Retinal pigment epithelial cell (primary cell): ENCODE results near the gene KRT5.

Experiments
- DNase-seq: peaks from one replicate; pipeline ENCODE4 v3.0.0-alpha.2; 2010; ENCODE audit warnings: low read depth
- H3K4me3 ChIP-seq: 2 replicates; pipeline ENCODE4 v1.5.1; 2011; ENCODE audit warnings: mild to moderate bottlenecking, low read length, control low read depth, moderate library complexity
- TF ChIP-seq, protein P1 (sequence below): conservative IDR thresholded peaks from 2 replicates; pipeline ENCODE4 v1.5.1; 2011; ENCODE audit warnings: low read depth, low read length, control low read depth, inconsistent platforms

Gene KRT5

DNA sequence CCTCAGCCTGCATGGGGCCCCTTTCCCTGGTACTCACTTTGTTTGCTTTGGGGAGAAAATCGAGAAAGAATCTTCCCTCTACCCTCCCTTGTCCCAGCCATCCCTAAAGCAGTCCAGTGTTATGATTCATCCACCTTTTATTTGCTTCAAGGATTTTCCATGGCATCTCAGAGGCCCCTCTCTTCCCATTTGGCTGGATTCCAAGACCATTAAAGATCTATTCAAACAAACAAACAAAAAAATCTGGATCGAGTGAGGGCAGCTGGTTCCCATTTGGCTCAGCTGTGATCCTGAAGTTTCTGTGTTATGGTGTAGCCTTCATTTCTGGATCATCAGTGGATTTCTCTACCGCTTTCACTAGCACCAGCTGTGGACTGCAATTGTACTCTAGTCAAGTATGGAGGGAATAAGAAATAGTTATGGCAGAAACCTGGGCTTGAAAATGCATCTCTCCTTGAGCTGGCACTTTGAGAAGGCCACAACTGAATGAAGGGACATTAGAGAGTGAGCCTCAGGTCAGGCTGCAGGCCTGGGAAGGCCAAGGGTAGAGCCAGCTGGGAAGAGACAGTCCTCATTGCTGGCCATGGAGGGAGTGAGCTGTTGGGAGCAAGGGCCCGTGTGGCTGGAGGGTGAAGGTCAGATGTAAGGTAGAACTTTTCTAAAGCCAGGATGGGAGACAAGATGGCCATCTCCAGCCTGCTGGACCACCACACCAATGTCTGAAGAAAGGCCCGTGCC lies 19.1 kb upstream of the KRT5 start:
- TF ChIP-seq, protein P1, sequence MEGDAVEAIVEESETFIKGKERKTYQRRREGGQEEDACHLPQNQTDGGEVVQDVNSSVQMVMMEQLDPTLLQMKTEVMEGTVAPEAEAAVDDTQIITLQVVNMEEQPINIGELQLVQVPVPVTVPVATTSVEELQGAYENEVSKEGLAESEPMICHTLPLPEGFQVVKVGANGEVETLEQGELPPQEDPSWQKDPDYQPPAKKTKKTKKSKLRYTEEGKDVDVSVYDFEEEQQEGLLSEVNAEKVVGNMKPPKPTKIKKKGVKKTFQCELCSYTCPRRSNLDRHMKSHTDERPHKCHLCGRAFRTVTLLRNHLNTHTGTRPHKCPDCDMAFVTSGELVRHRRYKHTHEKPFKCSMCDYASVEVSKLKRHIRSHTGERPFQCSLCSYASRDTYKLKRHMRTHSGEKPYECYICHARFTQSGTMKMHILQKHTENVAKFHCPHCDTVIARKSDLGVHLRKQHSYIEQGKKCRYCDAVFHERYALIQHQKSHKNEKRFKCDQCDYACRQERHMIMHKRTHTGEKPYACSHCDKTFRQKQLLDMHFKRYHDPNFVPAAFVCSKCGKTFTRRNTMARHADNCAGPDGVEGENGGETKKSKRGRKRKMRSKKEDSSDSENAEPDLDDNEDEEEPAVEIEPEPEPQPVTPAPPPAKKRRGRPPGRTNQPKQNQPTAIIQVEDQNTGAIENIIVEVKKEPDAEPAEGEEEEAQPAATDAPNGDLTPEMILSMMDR: no peak
- no peak overlapping the region for H3K4me3 ChIP-seq
- no peak for DNase-seq

- H3K4me3 ChIP-seq: no peak overlapping the region
- DNase-seq: no peak
- TF ChIP-seq, protein P1: no peak
Observed at GRCh38 chr12:52537101-52537500, 16.9 kb upstream of the KRT5 start.

GRCh38 chr12:52535574-52535973 lies 15.4 kb upstream of the KRT5 start:
- H3K4me3 ChIP-seq: no peak overlapping the region
- TF ChIP-seq, protein P1: no peak
- no peak for DNase-seq

- DNase-seq: no peak
- no peak overlapping the region for H3K4me3 ChIP-seq
- TF ChIP-seq, protein P1: no peak
Observed at GRCh38 chr12:52534482-52534881, 14.3 kb upstream of the KRT5 start.

DNA sequence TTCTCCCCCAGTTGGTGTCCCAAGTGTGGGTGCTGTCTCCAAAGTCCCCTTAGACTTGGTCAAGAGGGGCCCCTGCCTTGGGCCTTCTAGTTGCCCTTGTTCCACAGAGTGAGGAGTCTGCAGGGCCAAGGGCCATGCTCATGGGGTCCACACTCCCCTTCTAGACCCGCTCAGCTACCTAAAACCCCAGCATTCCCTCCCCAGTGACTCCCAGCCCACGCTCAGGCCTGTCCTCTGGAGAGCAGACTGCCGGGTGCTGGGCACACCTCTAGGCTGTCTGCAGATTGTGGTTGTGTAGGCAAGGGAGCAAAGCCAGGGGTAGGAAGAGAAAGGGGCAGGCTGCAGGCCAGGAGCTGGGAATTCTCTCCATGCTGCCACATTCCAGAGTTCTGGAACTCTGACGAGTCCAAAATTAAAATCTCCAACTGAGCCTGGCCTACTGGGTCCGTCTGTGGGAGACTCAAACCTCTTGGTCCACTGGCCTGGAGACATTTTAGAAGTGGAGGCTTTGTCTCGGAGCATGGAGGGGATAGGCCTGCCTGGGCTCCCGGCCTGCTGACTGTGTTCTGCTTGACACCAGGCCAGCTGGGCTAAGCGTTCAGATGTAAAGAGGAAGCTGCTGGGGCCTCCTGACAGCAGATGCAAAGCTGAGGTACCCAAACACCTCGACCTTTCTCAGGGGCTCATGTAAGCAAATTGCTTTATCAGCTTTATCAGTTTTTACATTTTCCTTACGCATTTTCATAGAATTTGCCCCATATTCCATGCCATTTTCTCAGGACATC lies 13.7 kb upstream of the KRT5 start:
- no peak overlapping the region for H3K4me3 ChIP-seq
- TF ChIP-seq, protein P1: no peak
- DNase-seq: no peak

DNA sequence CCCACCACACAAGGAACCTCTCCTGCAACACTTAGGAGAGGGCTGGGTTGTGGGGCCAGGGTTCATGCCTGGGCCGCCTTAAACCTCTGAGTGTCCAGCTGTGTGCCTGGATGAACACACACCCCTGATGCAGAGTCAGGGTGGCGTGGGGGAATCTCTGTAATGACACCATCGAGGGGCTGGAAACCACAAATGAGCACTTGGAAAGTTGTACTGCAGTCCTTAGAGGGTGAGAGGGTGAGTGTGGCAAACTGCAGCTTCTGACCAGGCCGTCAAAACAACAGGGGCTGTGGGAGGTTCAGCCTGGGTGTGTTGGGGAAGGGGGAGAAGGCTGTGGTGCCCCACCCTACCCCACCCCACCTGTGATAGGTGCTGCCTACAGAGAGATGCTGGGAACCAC lies 12.4 kb upstream of the KRT5 start:
- no peak overlapping the region for H3K4me3 ChIP-seq
- no peak for DNase-seq
- TF ChIP-seq, protein P1: no peak
